Measurements from ENCODE around the gene ELOVL6.
"Not testable (repeated sequence)": the region's sequence is repeated elsewhere in the genome, so short reads cannot be mapped to it uniquely, and the experiment has no call there.

Gene ELOVL6

GRCh38 chr4:110198435-110199416 lies at the start of gene ELOVL6:
Gene ELOVL6, minus strand, starts transcription at chr4:110198615. Its CDS starts 280 bp downstream, at chr4:110198335.
- DNase-seq = peak; percentile 89

GRCh38 chr4:110248100-110248499 lies 49.7 kb upstream of the ELOVL6 start:
- no peak for DNase-seq

GRCh38 chr4:110247591-110247990 lies 49.2 kb upstream of the ELOVL6 start:
- no peak for DNase-seq

- DNase-seq = no peak
Observed at GRCh38 chr4:110245577-110245976, 47.2 kb upstream of the ELOVL6 start.

- no peak for DNase-seq
Observed at GRCh38 chr4:110236324-110236723, 37.9 kb upstream of the ELOVL6 start.

- DNase-seq = not testable (repeated sequence)
Observed at GRCh38 chr4:110233581-110233980, 35.2 kb upstream of the ELOVL6 start.

GRCh38 chr4:110231869-110232268 lies 33.5 kb upstream of the ELOVL6 start:
- no peak for DNase-seq

GRCh38 chr4:110229266-110229665 lies 30.9 kb upstream of the ELOVL6 start:
- no peak for DNase-seq

GRCh38 chr4:110224812-110225211 lies 26.4 kb upstream of the ELOVL6 start:
- peak; percentile 25 for DNase-seq

GRCh38 chr4:110224142-110224541 lies 25.7 kb upstream of the ELOVL6 start:
- DNase-seq = no peak

- not testable (repeated sequence) for DNase-seq
Observed at GRCh38 chr4:110218935-110219334, 20.5 kb upstream of the ELOVL6 start.

- not testable (repeated sequence) for DNase-seq
Observed at GRCh38 chr4:110217181-110217580, 18.8 kb upstream of the ELOVL6 start.

GRCh38 chr4:110216129-110216528 lies 17.7 kb upstream of the ELOVL6 start:
- no peak for DNase-seq

GRCh38 chr4:110211770-110212061 lies 13.3 kb upstream of the ELOVL6 start:
- no peak for DNase-seq

- DNase-seq = peak; percentile 50
Observed at GRCh38 chr4:110211007-110211769, 12.8 kb upstream of the ELOVL6 start.

GRCh38 chr4:110208419-110208818 lies 10.0 kb upstream of the ELOVL6 start:
- DNase-seq = no peak

- no peak for DNase-seq
Observed at GRCh38 chr4:110207233-110207632, 8.8 kb upstream of the ELOVL6 start.

- no peak for DNase-seq
Observed at GRCh38 chr4:110202024-110202423, 3.6 kb upstream of the ELOVL6 start.

GRCh38 chr4:110201502-110201901 lies 3.1 kb upstream of the ELOVL6 start:
- DNase-seq = no peak

- DNase-seq = no peak
Observed at GRCh38 chr4:110200689-110201088, 2.3 kb upstream of the ELOVL6 start.

GRCh38 chr4:110198049-110198434 lies 373 bp downstream of the ELOVL6 start:
- peak; percentile 58 for DNase-seq

- DNase-seq = peak; percentile 66
Observed at GRCh38 chr4:110197529-110198042, 829 bp downstream of the ELOVL6 start.

- DNase-seq = peak; percentile 51
Observed at GRCh38 chr4:110196871-110197528, 1.4 kb downstream of the ELOVL6 start.
